Memory B cell (primary cell): Measurements from ENCODE around the gene AFAP1L1.

Experiments
- ATAC-seq: fragments of 150-1000 bp; cut with Tn5 transposase; 2 replicates; pipeline ENCODE4 v1.10.0; 2021; ENCODE audit warnings: low read depth, mild to moderate bottlenecking, moderate library complexity
- DNase-seq, 2 donors: peaks; one replicate each; pipeline ENCODE4 v3.0.0; 2022; ENCODE audit warnings: low spot score in 2 of 2
- H3K27ac Mint-ChIP-seq: one replicate; pipeline ENCODE4 v1.8.0; 2022; ENCODE audit warnings: mild to moderate bottlenecking, moderate library complexity, mixed read lengths
- H3K27me3 Mint-ChIP-seq: one replicate; pipeline ENCODE4 v1.8.0; 2022; ENCODE audit warnings: mixed read lengths
- H3K36me3 Mint-ChIP-seq: one replicate; pipeline ENCODE4 v1.8.0; 2022; ENCODE audit warnings: mild to moderate bottlenecking, mixed read lengths
- H3K4me1 Mint-ChIP-seq: one replicate; pipeline ENCODE4 v1.8.0; 2022; ENCODE audit warnings: mixed read lengths
- H3K4me3 Mint-ChIP-seq: one replicate; pipeline ENCODE4 v1.8.0; 2022; ENCODE audit warnings: mild to moderate bottlenecking, moderate library complexity, mixed read lengths
- H3K9me3 Mint-ChIP-seq: one replicate; pipeline ENCODE4 v1.8.0; 2022; ENCODE audit warnings: mixed read lengths

AFAP1L1 gene

GRCh38 chr5:149378241-149378820, 106.7 kb downstream of the AFAP1L1 start:
- H3K4me1 Mint-ChIP-seq = peaks cover 4% of the 10 kb centered on the region
- no peaks in the 10 kb centered on the region for H3K27me3 Mint-ChIP-seq
- DNase-seq (no peak), ATAC-seq (no peak)
- no peaks in the 10 kb centered on the region for H3K9me3 Mint-ChIP-seq
- H3K27ac Mint-ChIP-seq = no peak overlapping the region
- H3K4me3 Mint-ChIP-seq = no peak overlapping the region
- peaks cover 2% of the 10 kb centered on the region for H3K36me3 Mint-ChIP-seq

GRCh38 chr5:149379177-149379761, 107.6 kb downstream of the AFAP1L1 start, which contains the start of gene IL17B:
TSS of gene IL17B (minus strand) at chr5:149379292. CDS start at chr5:149379225, 67 bp downstream.
- Mint-ChIP-seq H3K4me3 (no peak within 1 kb of the TSS), H3K27ac (no peak within 1 kb of the TSS), H3K4me1 (peaks cover 4% of the 10 kb centered on the region), H3K27me3 (no peaks in the 10 kb centered on the region), H3K36me3 (peaks cover 2% of the 10 kb centered on the region), H3K9me3 (no peaks in the 10 kb centered on the region)
- ATAC-seq (no peak), DNase-seq (no peak)

- Mint-ChIP-seq H3K4me1 (peaks cover 4% of the 10 kb centered on the region), H3K27me3 (no peaks in the 10 kb centered on the region), H3K4me3 (no peak overlapping the region), H3K27ac (no peak overlapping the region), H3K36me3 (peaks cover 2% of the 10 kb centered on the region), H3K9me3 (no peaks in the 10 kb centered on the region)
- DNase-seq (no peak), ATAC-seq (no peak)
Observed at GRCh38 chr5:149379818-149380374, 108.2 kb downstream of the AFAP1L1 start.

GRCh38 chr5:149380466-149381121, 108.9 kb downstream of the AFAP1L1 start:
- no peak for ATAC-seq

DNA sequence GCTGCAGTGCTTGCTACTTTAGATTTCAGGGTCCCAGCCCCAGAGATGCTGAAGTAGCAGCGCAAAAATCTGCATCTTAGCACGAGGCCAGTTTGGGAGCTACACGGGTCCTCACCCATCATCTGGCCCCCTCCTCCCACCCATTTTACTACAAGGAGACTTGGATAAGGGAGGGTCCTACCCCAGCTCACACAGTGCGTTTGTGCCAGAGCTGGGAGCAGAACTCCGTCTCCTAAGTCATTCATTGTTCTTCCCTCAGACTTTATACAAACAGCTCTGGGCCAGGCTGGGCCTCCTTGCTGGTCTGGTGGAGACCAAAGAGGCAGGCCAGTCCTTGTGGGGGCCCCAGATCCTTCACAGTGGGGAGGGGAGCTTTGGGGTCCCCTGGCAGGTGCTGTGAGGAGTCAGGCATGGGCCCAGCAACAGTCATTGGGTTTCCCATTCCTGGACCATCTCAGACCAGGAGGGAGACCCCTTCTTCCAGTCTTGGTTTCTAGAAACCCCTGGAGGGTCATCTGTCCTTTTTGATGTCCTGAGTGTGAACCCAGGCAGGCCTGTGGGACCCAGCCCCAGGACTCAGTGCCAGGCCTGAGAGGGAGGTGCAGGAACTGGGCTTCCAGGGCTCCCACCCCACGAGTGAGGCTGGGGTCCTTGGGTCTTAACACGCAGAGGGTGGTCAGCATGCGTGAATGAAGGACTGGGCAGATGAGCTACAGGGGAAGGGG, 109.8 kb downstream of the AFAP1L1 start:
- no peak for DNase-seq
- Mint-ChIP-seq H3K27ac (no peak overlapping the region), H3K4me1 (peaks cover 4% of the 10 kb centered on the region), H3K36me3 (peaks cover 2% of the 10 kb centered on the region), H3K4me3 (no peak overlapping the region), H3K9me3 (no peaks in the 10 kb centered on the region), H3K27me3 (no peaks in the 10 kb centered on the region)
- no peak for ATAC-seq

More at GRCh38 chr5:149380466-149381121, 108.9 kb downstream of the AFAP1L1 start:
- no peak for DNase-seq
- H3K9me3 Mint-ChIP-seq = no peaks in the 10 kb centered on the region
- no peak overlapping the region for H3K27ac Mint-ChIP-seq
- H3K4me3 Mint-ChIP-seq = no peak overlapping the region
- peaks cover 4% of the 10 kb centered on the region for H3K4me1 Mint-ChIP-seq
- H3K36me3 Mint-ChIP-seq = peaks cover 2% of the 10 kb centered on the region
- H3K27me3 Mint-ChIP-seq = no peaks in the 10 kb centered on the region

- Mint-ChIP-seq H3K4me1 (peaks cover 4% of the 10 kb centered on the region), H3K4me3 (no peak overlapping the region), H3K9me3 (no peaks in the 10 kb centered on the region), H3K27ac (no peak overlapping the region), H3K27me3 (no peaks in the 10 kb centered on the region), H3K36me3 (peaks cover 2% of the 10 kb centered on the region)
- DNase-seq (peak; percentile 63 to 76), ATAC-seq (peak; percentile 89)
Observed at GRCh38 chr5:149381986-149382338, 110.3 kb downstream of the AFAP1L1 start.

- Mint-ChIP-seq H3K27me3 (no peaks in the 10 kb centered on the region), H3K9me3 (no peaks in the 10 kb centered on the region), H3K36me3 (no peaks in the 10 kb centered on the region), H3K27ac (no peak overlapping the region), H3K4me3 (no peak overlapping the region), H3K4me1 (peaks cover 4% of the 10 kb centered on the region)
- DNase-seq (no peak), ATAC-seq (no peak)
Observed at GRCh38 chr5:149382517-149383220, 111.0 kb downstream of the AFAP1L1 start.

DNA sequence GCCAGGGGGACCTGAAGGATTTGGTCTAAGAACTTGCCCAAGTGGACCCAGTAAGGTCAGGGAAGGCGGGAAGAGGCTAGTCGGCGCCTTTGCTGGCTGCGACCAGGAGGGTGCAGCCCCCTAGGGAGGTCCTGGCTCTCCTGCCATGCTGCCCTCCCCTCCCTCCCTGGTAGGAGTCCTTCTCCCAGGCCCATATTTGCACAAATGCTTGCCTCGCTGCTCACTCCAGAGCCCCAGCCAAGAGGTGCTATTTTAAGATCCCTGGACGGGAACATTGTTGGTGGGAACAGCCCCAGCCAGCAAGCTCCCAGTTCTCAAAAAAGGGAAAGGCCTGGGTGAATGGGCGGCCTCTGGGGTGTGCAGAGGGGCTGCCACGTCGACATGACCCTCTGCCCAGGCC, 111.7 kb downstream of the AFAP1L1 start:
- DNase-seq (no peak), ATAC-seq (no peak)
- peaks cover 4% of the 10 kb centered on the region for H3K4me1 Mint-ChIP-seq
- H3K27ac Mint-ChIP-seq = no peak overlapping the region
- H3K9me3 Mint-ChIP-seq = no peaks in the 10 kb centered on the region
- no peaks in the 10 kb centered on the region for H3K27me3 Mint-ChIP-seq
- H3K36me3 Mint-ChIP-seq = no peaks in the 10 kb centered on the region
- H3K4me3 Mint-ChIP-seq = no peak overlapping the region

- no peaks in the 10 kb centered on the region for H3K9me3 Mint-ChIP-seq
- H3K4me3 Mint-ChIP-seq = no peak overlapping the region
- no peaks in the 10 kb centered on the region for H3K27me3 Mint-ChIP-seq
- H3K4me1 Mint-ChIP-seq = peaks cover 4% of the 10 kb centered on the region
- H3K36me3 Mint-ChIP-seq = no peaks in the 10 kb centered on the region
- H3K27ac Mint-ChIP-seq = no peak overlapping the region
- DNase-seq (no peak), ATAC-seq (no peak)
Observed at GRCh38 chr5:149386166-149386565, 114.5 kb downstream of the AFAP1L1 start.

- no peak overlapping the region for H3K27ac Mint-ChIP-seq
- no peaks in the 10 kb centered on the region for H3K9me3 Mint-ChIP-seq
- H3K27me3 Mint-ChIP-seq = no peaks in the 10 kb centered on the region
- DNase-seq (no peak), ATAC-seq (no peak)
- no peak overlapping the region for H3K4me3 Mint-ChIP-seq
- H3K36me3 Mint-ChIP-seq = no peaks in the 10 kb centered on the region
- no peaks in the 10 kb centered on the region for H3K4me1 Mint-ChIP-seq
Observed at GRCh38 chr5:149387081-149387631, 115.5 kb downstream of the AFAP1L1 start.

- no peak for ATAC-seq
- H3K27ac Mint-ChIP-seq = no peak overlapping the region
Observed at GRCh38 chr5:149387982-149388381, 116.3 kb downstream of the AFAP1L1 start.

GRCh38 chr5:149388498-149389190, 117.0 kb downstream of the AFAP1L1 start:
- ATAC-seq = no peak
- Mint-ChIP-seq H3K4me3 (no peak overlapping the region), H3K27ac (no peak overlapping the region), H3K36me3 (no peaks in the 10 kb centered on the region), H3K9me3 (no peaks in the 10 kb centered on the region), H3K4me1 (no peaks in the 10 kb centered on the region), H3K27me3 (no peaks in the 10 kb centered on the region)
- no peak for DNase-seq

More at GRCh38 chr5:149387982-149388381, 116.3 kb downstream of the AFAP1L1 start:
- H3K4me3 Mint-ChIP-seq = no peak overlapping the region
- no peaks in the 10 kb centered on the region for H3K27me3 Mint-ChIP-seq
- H3K9me3 Mint-ChIP-seq = no peaks in the 10 kb centered on the region
- no peak for DNase-seq
- H3K4me1 Mint-ChIP-seq = no peaks in the 10 kb centered on the region
- H3K36me3 Mint-ChIP-seq = no peaks in the 10 kb centered on the region
